ENCODE data around the gene LSM2.
"Not testable (repeated sequence)": the region's sequence is repeated elsewhere in the genome, so short reads cannot be mapped to it uniquely, and the experiment has no call there.

Gene LSM2

GRCh38 chr6:31806470-31807272 is at the start of gene LSM2:
Gene LSM2, minus strand, starts transcription at chr6:31806966. Its CDS starts 209 bp downstream, at chr6:31806757.
- peak; percentile 96 for FAIRE-seq

- FAIRE-seq: not testable (repeated sequence)
Observed at GRCh38 chr6:31851980-31852718, 45.4 kb upstream of the LSM2 start.

GRCh38 chr6:31851485-31851832 is 44.7 kb upstream of the LSM2 start:
- no peak for FAIRE-seq

- no peak for FAIRE-seq
Observed at GRCh38 chr6:31850765-31851484, 44.2 kb upstream of the LSM2 start.

- no peak for FAIRE-seq
Observed at GRCh38 chr6:31847276-31847978, 40.7 kb upstream of the LSM2 start.

- FAIRE-seq: no peak
Observed at GRCh38 chr6:31844507-31844906, 37.7 kb upstream of the LSM2 start.

GRCh38 chr6:31842053-31842452 is 35.3 kb upstream of the LSM2 start:
- FAIRE-seq: no peak

DNA sequence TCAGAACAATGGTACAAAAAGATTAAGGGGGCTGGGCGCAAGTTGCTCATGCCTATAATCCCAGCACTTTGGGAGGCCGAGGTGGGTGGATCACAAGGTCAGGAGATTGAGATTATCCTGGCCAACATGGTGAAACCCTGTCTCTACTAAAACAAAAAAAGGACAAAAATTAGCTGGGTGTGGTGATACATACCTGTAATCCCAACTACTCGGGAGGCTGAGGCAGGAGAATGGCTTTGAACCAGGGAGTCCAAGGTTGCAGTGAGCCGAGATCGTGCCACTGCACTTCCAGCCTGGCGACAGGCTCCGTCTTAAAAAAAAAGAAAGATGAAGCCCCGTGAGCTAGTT is 33.0 kb upstream of the LSM2 start:
- not testable (repeated sequence) for FAIRE-seq

DNA sequence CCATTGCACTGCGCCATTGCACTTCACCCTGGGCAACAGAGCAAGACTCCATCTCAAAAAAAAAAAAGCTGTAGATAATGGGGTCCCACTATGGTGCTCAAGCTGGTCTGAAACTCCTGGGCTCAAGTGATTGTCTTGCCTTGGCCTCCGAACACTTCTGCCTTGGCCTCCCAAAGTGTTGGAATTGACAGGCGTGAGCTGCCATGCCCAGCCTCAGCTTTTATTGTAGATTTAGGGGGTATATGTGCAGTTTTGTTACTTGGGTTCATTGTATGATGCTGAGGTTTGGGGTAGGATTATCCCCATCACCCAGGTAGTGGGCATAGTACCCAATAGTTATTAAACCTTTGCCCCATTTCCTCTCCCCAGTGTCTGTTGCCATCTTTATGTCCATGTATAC is 32.2 kb upstream of the LSM2 start:
- no peak for FAIRE-seq

- FAIRE-seq: not testable (repeated sequence)
Observed at GRCh38 chr6:31838114-31838553, 31.4 kb upstream of the LSM2 start.

DNA sequence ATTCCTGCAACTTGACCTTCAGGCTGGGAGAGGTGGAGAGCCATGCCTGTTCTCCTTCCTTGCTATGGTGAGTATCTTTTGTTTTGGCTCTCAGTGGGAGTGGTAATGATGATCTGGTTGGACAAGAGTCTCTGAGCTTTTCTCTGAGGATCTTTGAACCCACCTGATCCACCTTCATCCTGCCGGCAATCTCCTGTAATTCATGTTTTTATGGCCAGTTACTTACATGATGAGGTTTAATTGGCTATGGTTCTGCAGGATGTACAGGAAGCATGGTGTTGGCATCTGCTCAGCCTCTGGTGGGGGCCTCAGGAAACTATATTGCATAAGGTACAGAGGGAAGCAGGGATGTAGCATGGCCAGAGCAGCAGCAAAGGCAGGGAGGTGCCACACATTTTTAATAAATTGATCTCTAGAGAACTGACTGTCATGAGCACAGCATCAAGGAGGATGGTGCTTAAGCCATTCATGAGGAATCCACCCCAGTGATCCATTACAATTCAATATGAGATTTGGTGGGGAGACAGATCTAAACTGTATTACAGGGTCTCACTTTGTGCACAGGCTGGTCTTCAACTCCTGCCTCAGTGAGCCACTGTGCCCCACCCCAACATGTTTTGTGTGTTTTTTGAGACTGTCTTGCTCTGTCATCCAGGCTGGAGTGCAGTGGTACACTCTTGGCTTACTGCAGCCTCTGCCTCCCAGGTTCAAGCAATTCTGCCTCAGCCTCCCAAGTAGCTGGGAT is 30.8 kb upstream of the LSM2 start:
- no peak for FAIRE-seq

- FAIRE-seq: no peak
Observed at GRCh38 chr6:31836474-31837368, 30.0 kb upstream of the LSM2 start.

- FAIRE-seq: no peak
Observed at GRCh38 chr6:31836047-31836473, 29.3 kb upstream of the LSM2 start.

GRCh38 chr6:31834367-31835250 is 27.8 kb upstream of the LSM2 start:
- peak; percentile 85 for FAIRE-seq

DNA sequence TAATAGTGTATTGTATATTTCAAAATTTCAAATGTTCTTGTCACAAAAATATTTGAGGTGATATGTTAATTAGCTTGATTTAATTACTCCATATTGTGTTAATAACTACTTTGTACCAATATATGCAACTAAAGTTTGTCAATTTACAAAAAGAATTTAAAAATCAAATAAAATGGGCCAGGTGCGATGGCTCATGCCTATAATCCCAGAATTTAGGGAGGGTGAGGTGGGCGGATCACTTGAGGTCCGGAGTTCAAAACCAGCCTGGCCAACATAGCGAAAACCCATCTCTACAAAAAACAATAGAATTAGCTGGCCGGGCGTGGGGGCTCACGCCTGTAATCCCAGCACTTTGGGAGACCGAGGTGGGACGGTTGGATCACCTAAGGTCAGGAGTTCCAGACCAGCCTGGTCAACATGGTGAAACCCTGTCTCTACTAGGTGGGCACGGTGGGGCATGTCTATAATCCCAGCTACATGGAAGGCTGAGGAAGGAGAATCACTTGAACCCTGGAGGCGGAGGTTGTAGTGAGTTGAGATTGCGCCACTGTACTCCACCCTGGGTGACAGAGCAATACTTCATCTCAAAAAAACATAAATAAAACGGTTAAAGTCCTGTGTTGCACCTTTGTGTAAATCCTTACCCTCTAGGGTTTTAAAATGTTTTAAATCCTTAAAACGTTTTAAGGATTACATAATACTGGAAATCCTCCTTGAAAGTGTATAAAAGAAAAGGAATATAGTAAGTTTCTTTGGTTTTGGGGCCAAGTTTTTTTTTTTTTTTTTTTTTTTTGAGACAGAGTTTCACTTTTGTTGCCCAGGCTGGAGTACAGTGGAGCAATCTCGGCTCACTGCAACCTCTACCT is 24.8 kb upstream of the LSM2 start:
- FAIRE-seq: no peak

DNA sequence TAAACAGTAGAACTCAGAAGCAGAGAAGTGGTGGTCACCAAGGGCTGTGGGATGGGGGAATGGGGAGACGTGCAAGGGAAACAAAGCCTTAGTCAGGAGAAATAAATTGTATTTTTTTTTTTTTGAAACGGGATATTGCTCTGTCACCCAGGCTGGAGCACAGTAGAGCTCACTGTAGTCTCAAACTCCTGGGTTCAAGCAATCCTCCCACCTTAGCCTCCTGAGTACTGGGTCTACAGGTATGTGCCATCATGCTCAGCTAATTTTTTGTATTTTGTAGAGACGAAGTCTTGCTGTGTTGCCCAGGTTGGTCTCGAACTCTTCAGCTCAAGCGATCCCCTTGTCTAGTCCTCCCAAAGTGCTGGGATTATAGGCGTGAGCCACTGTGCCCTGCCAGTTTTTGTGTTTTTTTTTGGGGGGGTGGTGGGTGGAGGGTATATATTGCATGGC is 24.1 kb upstream of the LSM2 start:
- no peak for FAIRE-seq

DNA sequence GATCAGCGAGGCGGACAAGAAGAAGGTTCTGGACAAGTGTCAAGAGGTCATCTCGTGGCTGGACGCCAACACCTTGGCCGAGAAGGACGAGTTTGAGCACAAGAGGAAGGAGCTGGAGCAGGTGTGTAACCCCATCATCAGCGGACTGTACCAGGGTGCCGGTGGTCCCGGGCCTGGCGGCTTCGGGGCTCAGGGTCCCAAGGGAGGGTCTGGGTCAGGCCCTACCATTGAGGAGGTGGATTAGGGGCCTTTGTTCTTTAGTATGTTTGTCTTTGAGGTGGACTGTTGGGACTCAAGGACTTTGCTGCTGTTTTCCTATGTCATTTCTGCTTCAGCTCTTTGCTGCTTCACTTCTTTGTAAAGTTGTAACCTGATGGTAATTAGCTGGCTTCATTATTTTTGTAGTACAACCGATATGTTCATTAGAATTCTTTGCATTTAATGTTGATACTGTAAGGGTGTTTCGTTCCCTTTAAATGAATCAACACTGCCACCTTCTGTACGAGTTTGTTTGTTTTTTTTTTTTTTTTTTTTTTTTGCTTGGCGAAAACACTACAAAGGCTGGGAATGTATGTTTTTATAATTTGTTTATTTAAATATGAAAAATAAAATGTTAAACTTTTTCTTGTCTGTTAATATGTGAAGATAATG is 23.0 kb upstream of the LSM2 start:
- FAIRE-seq: peak; percentile 91
